SU-DHL-6 (cell line): ENCODE measurements around the gene ABCB1.

ENCODE experiments used
- EZH2phosphoT487 ChIP-seq: fragments of 200-600 bp; sonication (generic), shearing (Covaris generic); conservative IDR thresholded peaks from 2 replicates; pipeline ENCODE4 v1.6.1; 2018; ENCODE audit warnings: mild to moderate bottlenecking, antibody characterized with exemption, low read length, moderate library complexity, mixed read lengths
- TF ChIP-seq, protein P1 (sequence below): fragments of 200-600 bp; sonication (generic); IDR thresholded peaks from one replicate; pipeline ENCODE4 v1.5.1; 2017; ENCODE audit warnings: antibody characterized with exemption, mild to moderate bottlenecking, low read length, moderate library complexity; ENCODE audit not compliant: insufficient read depth, poor library complexity, severe bottlenecking

DNA sequence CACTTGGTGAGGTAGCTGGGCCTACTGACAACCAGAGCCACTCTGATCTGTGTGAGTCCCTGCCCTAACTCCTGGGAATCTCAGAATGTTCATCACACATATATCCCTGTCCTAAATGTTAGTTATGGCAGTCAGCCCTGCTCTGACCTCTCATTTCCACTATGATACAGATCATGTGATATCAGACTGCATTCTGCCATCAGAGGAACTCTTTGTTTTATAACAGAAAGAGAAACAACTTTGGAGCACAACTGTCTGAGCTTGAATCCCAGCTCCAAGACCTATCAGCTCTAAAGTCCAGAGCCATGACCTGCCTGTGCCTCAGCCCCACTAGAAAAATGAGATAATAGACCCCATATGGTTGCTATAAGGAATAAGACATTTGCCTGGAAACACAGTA is 70.6 kb downstream of the ABCB1 start:
- TF ChIP-seq, protein P1, sequence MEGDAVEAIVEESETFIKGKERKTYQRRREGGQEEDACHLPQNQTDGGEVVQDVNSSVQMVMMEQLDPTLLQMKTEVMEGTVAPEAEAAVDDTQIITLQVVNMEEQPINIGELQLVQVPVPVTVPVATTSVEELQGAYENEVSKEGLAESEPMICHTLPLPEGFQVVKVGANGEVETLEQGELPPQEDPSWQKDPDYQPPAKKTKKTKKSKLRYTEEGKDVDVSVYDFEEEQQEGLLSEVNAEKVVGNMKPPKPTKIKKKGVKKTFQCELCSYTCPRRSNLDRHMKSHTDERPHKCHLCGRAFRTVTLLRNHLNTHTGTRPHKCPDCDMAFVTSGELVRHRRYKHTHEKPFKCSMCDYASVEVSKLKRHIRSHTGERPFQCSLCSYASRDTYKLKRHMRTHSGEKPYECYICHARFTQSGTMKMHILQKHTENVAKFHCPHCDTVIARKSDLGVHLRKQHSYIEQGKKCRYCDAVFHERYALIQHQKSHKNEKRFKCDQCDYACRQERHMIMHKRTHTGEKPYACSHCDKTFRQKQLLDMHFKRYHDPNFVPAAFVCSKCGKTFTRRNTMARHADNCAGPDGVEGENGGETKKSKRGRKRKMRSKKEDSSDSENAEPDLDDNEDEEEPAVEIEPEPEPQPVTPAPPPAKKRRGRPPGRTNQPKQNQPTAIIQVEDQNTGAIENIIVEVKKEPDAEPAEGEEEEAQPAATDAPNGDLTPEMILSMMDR: no peak
- TF ChIP-seq EZH2phosphoT487: no peak
